Astrocyte of the spinal cord (primary cell): ENCODE results near the gene AIFM1.

ENCODE experiments used
- DNase-seq: peaks from one replicate; pipeline ENCODE4 v3.0.0; 2011; ENCODE audit warnings: low read depth, low spot score
- H3K4me3 ChIP-seq: 2 replicates; pipeline ENCODE4 v1.5.1; 2011; ENCODE audit warnings: low read depth, mild to moderate bottlenecking, low read length, moderate library complexity
- in situ Hi-C: cut with HindIII; loops from 2 replicates; pipeline ENCODE4 v1.10.0; 2017; ENCODE audit warnings: low sequenced_read_pairs
- TF ChIP-seq, protein P1 (sequence below): IDR thresholded peaks from 2 replicates; pipeline ENCODE4 v1.5.1; 2012; ENCODE audit warnings: low read depth, mild to moderate bottlenecking, low read length, inconsistent platforms

The AIFM1 gene

GRCh38 chrX:130163398-130163797 lies 2.2 kb downstream of the AIFM1 start:
- TF ChIP-seq, protein P1, sequence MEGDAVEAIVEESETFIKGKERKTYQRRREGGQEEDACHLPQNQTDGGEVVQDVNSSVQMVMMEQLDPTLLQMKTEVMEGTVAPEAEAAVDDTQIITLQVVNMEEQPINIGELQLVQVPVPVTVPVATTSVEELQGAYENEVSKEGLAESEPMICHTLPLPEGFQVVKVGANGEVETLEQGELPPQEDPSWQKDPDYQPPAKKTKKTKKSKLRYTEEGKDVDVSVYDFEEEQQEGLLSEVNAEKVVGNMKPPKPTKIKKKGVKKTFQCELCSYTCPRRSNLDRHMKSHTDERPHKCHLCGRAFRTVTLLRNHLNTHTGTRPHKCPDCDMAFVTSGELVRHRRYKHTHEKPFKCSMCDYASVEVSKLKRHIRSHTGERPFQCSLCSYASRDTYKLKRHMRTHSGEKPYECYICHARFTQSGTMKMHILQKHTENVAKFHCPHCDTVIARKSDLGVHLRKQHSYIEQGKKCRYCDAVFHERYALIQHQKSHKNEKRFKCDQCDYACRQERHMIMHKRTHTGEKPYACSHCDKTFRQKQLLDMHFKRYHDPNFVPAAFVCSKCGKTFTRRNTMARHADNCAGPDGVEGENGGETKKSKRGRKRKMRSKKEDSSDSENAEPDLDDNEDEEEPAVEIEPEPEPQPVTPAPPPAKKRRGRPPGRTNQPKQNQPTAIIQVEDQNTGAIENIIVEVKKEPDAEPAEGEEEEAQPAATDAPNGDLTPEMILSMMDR = no peak
- in situ Hi-C loops = no loop called here
- DNase-seq = no peak
- no peak overlapping the region for H3K4me3 ChIP-seq

- in situ Hi-C loops = no loop called here
Observed at GRCh38 chrX:130162094-130162735, 3.4 kb downstream of the AIFM1 start.

DNA sequence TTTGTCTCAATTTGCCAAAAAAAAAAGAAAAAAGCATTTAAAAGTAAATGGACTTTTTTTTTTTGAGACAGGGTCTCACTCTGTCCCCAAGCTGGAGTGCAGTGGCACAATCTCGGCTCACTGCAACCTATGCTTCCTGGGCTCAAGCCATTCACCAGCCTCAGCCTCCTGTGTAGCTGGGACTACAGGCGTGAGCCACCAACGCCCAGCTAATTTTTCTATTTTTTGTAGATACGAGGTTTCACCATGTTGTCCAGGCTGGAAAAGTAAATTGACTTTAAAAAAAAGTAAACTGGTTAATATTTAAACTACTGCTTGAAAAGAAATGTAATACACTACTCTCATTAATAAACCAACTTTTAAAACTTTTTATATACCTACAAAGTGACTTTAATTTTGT lies 5.9 kb downstream of the AIFM1 start:
- DNase-seq = no peak
- in situ Hi-C loops = no loop called here
- no peak overlapping the region for H3K4me3 ChIP-seq
- TF ChIP-seq, protein P1 = no peak

More at GRCh38 chrX:130162094-130162735, 3.4 kb downstream of the AIFM1 start:
- TF ChIP-seq, protein P1 = no peak
- H3K4me3 ChIP-seq = no peak overlapping the region
- DNase-seq = no peak

DNA sequence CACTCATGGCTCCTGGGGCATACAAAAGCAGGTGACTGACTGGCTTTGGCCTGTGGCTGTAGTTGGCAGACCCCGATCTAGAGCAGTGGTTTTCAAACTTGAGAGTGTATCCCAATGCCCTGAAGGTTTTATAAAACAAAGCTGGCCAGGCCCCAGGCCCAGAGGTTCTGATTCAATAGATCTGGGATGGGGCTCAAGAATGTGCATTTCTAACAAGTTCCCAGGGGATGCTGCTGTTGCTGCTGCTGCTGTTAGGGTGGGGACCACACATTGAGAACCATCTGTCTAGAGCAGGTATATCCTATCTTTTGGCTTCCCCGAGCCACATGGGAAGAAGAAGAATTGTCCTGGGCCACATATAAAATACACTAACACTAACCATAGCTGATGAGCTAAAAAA lies 7.3 kb downstream of the AIFM1 start:
- in situ Hi-C loops = no loop called here
- DNase-seq = no peak
- H3K4me3 ChIP-seq = no peak overlapping the region
- TF ChIP-seq, protein P1 = no peak

GRCh38 chrX:130155564-130155963 lies 10.1 kb downstream of the AIFM1 start:
- no peak overlapping the region for H3K4me3 ChIP-seq
- DNase-seq = no peak
- in situ Hi-C loops = no loop called here
- TF ChIP-seq, protein P1 = no peak

GRCh38 chrX:130147631-130148030 lies 18.0 kb downstream of the AIFM1 start:
- H3K4me3 ChIP-seq = no peak overlapping the region
- in situ Hi-C loops = no loop called here
- TF ChIP-seq, protein P1 = no peak
- no peak for DNase-seq
